Brain microvascular endothelial cell (primary cell): ENCODE results near the gene MYH7B.

ENCODE experiments used
- DNase-seq: peaks from one replicate; pipeline ENCODE4 v3.0.0-alpha.2; 2020
- H3K27ac ChIP-seq: fragments of 250-450 bp; sonication (Bioruptor Pico); 2 replicates; pipeline ENCODE4 v1.5.1; 2020; ENCODE audit warnings: mild to moderate bottlenecking, moderate library complexity
- H3K27me3 ChIP-seq: fragments of 250-450 bp; sonication (Bioruptor Pico); replicated peaks from 2 replicates; pipeline ENCODE4 v1.5.1; 2020; ENCODE audit warnings: mild to moderate bottlenecking
- H3K36me3 ChIP-seq: fragments of 250-450 bp; sonication (Bioruptor Pico); replicated peaks from 2 replicates; pipeline ENCODE4 v1.5.1; 2020; ENCODE audit warnings: mild to moderate bottlenecking
- H3K4me3 ChIP-seq: 2 replicates; pipeline ENCODE4 v1.5.1; 2011; ENCODE audit warnings: low read depth, mild to moderate bottlenecking, control low read depth, low read length, moderate library complexity
- in situ Hi-C: cut with HindIII; loops from 2 replicates; pipeline ENCODE4 v1.10.0; 2017; ENCODE audit warnings: low sequenced_read_pairs, low pct_ligation_motif_present
- TF ChIP-seq, protein P1 (sequence below): IDR thresholded peaks from 2 replicates; pipeline ENCODE4 v1.5.1; 2011; ENCODE audit warnings: low read depth, mild to moderate bottlenecking, moderate library complexity, low read length, control low read depth, inconsistent platforms; ENCODE audit errors: missing control alignments

The MYH7B gene

GRCh38 chr20:34955231-34956040 lies at the start of gene MYH7B, which contains the start of gene GSS:
TSS of gene MYH7B (plus strand) at chr20:34955868. CDS start at chr20:34978006, 22,138 bp downstream.
TSS of gene GSS (minus strand) at chr20:34955806. CDS start at chr20:34951852, 3,954 bp downstream.
- peak within 1 kb of the TSS; percentile 83 for H3K27ac ChIP-seq
- peak within 1 kb of the TSS; percentile 78 for H3K4me3 ChIP-seq
- DNase-seq, result peak; percentile 93
- in situ Hi-C loops, result no loop called here
- no peaks in the 10 kb centered on the region for H3K27me3 ChIP-seq
- H3K36me3 ChIP-seq, result no peaks in the 10 kb centered on the region
- TF ChIP-seq, protein P1, sequence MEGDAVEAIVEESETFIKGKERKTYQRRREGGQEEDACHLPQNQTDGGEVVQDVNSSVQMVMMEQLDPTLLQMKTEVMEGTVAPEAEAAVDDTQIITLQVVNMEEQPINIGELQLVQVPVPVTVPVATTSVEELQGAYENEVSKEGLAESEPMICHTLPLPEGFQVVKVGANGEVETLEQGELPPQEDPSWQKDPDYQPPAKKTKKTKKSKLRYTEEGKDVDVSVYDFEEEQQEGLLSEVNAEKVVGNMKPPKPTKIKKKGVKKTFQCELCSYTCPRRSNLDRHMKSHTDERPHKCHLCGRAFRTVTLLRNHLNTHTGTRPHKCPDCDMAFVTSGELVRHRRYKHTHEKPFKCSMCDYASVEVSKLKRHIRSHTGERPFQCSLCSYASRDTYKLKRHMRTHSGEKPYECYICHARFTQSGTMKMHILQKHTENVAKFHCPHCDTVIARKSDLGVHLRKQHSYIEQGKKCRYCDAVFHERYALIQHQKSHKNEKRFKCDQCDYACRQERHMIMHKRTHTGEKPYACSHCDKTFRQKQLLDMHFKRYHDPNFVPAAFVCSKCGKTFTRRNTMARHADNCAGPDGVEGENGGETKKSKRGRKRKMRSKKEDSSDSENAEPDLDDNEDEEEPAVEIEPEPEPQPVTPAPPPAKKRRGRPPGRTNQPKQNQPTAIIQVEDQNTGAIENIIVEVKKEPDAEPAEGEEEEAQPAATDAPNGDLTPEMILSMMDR, result peak; percentile 65

- H3K27me3 ChIP-seq, result no peaks in the 10 kb centered on the region
- DNase-seq, result peak; percentile 63
- in situ Hi-C loops, result no loop called here
- no peaks in the 10 kb centered on the region for H3K36me3 ChIP-seq
- no peak overlapping the region for H3K4me3 ChIP-seq
- TF ChIP-seq, protein P1, result no peak
- no peak overlapping the region for H3K27ac ChIP-seq
These were observed 47.8 kb upstream of the MYH7B start for GRCh38 chr20:34907616-34908469.

DNA sequence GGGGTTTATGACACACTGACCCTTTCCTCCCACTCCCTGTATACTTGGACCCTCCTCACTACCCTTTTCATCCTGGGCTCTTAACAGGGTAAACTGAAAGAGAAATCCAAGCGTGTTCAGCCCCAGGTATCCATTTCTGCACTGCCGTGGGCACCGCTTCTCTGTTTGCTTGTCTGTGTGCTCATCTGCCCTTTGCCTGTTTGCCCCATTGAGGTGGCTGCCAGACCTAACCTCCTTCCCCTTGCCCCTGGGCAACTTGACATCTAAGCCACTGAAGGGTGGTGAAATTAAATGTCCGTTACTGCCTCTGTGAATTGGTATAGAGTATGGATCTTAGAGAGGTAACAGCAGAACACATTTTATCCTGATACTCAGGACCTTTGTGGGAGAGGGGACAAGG lies 40.5 kb upstream of the MYH7B start:
- Histone ChIP-seq H3K27ac (no peak overlapping the region), H3K27me3 (no peaks in the 10 kb centered on the region), H3K36me3 (no peaks in the 10 kb centered on the region), H3K4me3 (no peak overlapping the region)
- TF ChIP-seq, protein P1, result no peak
- no peak for DNase-seq
- in situ Hi-C loops, result no loop called here

GRCh38 chr20:34915749-34916455 lies 39.8 kb upstream of the MYH7B start:
- no peak for DNase-seq
- H3K27me3 ChIP-seq, result no peaks in the 10 kb centered on the region
- in situ Hi-C loops, result no loop called here
- H3K4me3 ChIP-seq, result no peak overlapping the region
- H3K27ac ChIP-seq, result no peak overlapping the region
- TF ChIP-seq, protein P1, result no peak
- no peaks in the 10 kb centered on the region for H3K36me3 ChIP-seq

- Histone ChIP-seq H3K27me3 (no peaks in the 10 kb centered on the region), H3K27ac (no peak overlapping the region), H3K4me3 (no peak overlapping the region), H3K36me3 (no peaks in the 10 kb centered on the region)
- no peak for DNase-seq
- TF ChIP-seq, protein P1, result no peak
- in situ Hi-C loops, result no loop called here
These were observed 38.8 kb upstream of the MYH7B start for GRCh38 chr20:34916774-34917354.
